Progenitor cell of endocrine pancreas (in vitro differentiated cells): ENCODE measurements around the gene MUC20. TPM values are rescaled to one million over a fixed set of nuclear protein-coding genes. Genes with fewer than 3 reads are reported as not detected.

Experiments
- DNase-seq: peaks from one replicate; pipeline ENCODE4 v3.0.0; 2021; ENCODE audit warnings: low spot score; ENCODE audit not compliant: unreplicated experiment
- H3K27ac Mint-ChIP-seq: 2 replicates; pipeline ENCODE4 v1.8.0; 2021; ENCODE audit warnings: mild to moderate bottlenecking, moderate library complexity, mixed read lengths
- H3K27me3 Mint-ChIP-seq: 2 replicates; pipeline ENCODE4 v1.8.0; 2021; ENCODE audit warnings: mixed read lengths
- H3K36me3 Mint-ChIP-seq: 2 replicates; pipeline ENCODE4 v1.8.0; 2022; ENCODE audit warnings: mixed read lengths; ENCODE audit not compliant: insufficient read depth
- H3K4me1 Mint-ChIP-seq: 2 replicates; pipeline ENCODE4 v1.8.0; 2021; ENCODE audit warnings: low read depth, mixed read lengths
- H3K4me3 Mint-ChIP-seq: 2 replicates; pipeline ENCODE4 v1.8.0; 2021; ENCODE audit warnings: low read depth, mild to moderate bottlenecking, moderate library complexity, mixed read lengths
- H3K9me3 Mint-ChIP-seq: 2 replicates; pipeline ENCODE4 v1.8.0; 2021; ENCODE audit warnings: low read depth, mixed read lengths
- total RNA-seq: library from RNA; stranded (reverse); gene quantifications from 2 replicates; pipeline ENCODE4 v1.2.1, GENCODE V29; 2021
- TF ChIP-seq, protein P1 (sequence below): fragments of 200-600 bp; sonication (generic); IDR thresholded peaks from one replicate; pipeline ENCODE4 v1.5.0; 2021; ENCODE audit warnings: antibody characterized with exemption, mild to moderate bottlenecking; ENCODE audit not compliant: unreplicated experiment

MUC20 gene
- total RNA-seq, 1 donor from 2014 or later, result 4.5 TPM

DNA sequence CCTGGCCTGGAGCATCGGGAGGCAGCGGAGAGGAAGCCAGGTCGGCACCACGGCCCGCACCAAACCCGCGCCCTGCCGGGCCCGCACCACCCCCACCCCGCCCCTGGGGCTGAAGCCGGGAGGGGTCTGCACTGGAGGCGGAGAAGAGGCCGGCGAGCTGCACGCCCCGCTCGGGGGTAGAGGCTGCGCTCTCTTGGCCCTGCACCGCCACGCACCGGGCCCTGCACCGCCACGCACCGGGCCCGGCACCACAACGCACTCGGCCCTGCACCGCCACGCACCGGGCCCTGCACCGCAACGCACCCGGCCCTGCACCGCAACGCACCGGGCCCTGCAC lies 41.4 kb downstream of the MUC20 start:
- DNase-seq, result no peak
- TF ChIP-seq, protein P1, sequence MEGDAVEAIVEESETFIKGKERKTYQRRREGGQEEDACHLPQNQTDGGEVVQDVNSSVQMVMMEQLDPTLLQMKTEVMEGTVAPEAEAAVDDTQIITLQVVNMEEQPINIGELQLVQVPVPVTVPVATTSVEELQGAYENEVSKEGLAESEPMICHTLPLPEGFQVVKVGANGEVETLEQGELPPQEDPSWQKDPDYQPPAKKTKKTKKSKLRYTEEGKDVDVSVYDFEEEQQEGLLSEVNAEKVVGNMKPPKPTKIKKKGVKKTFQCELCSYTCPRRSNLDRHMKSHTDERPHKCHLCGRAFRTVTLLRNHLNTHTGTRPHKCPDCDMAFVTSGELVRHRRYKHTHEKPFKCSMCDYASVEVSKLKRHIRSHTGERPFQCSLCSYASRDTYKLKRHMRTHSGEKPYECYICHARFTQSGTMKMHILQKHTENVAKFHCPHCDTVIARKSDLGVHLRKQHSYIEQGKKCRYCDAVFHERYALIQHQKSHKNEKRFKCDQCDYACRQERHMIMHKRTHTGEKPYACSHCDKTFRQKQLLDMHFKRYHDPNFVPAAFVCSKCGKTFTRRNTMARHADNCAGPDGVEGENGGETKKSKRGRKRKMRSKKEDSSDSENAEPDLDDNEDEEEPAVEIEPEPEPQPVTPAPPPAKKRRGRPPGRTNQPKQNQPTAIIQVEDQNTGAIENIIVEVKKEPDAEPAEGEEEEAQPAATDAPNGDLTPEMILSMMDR, result no peak
- Mint-ChIP-seq H3K27me3 (peaks cover 14% of the 10 kb centered on the region), H3K9me3 (no peaks in the 10 kb centered on the region), H3K36me3 (no peaks in the 10 kb centered on the region), H3K27ac (no peak overlapping the region), H3K4me3 (no peak overlapping the region), H3K4me1 (no peaks in the 10 kb centered on the region)

DNA sequence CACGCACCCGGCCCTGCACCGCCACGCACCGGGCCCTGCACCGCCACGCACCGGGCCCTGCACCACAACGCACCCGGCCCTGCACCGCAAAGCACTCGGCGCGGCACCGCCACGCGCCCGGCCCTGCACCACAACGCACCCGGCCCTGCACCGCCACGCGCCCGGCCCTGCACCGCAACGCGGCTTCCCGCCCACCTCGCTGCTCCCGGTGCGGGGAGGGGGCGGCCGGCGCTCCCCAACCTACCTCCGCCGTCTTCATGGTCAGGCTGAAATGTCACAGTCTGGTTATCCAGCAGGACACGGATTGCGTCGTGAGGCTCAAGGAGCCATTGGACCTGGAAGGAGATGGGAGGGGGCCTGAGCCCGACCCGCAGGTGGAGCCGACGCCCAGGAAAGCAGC lies 41.8 kb downstream of the MUC20 start:
- no peak for DNase-seq
- H3K4me3 Mint-ChIP-seq, result no peak overlapping the region
- H3K4me1 Mint-ChIP-seq, result no peaks in the 10 kb centered on the region
- H3K27ac Mint-ChIP-seq, result no peak overlapping the region
- TF ChIP-seq, protein P1, result no peak
- peaks cover 13% of the 10 kb centered on the region for H3K27me3 Mint-ChIP-seq
- H3K9me3 Mint-ChIP-seq, result no peaks in the 10 kb centered on the region
- no peaks in the 10 kb centered on the region for H3K36me3 Mint-ChIP-seq

DNA sequence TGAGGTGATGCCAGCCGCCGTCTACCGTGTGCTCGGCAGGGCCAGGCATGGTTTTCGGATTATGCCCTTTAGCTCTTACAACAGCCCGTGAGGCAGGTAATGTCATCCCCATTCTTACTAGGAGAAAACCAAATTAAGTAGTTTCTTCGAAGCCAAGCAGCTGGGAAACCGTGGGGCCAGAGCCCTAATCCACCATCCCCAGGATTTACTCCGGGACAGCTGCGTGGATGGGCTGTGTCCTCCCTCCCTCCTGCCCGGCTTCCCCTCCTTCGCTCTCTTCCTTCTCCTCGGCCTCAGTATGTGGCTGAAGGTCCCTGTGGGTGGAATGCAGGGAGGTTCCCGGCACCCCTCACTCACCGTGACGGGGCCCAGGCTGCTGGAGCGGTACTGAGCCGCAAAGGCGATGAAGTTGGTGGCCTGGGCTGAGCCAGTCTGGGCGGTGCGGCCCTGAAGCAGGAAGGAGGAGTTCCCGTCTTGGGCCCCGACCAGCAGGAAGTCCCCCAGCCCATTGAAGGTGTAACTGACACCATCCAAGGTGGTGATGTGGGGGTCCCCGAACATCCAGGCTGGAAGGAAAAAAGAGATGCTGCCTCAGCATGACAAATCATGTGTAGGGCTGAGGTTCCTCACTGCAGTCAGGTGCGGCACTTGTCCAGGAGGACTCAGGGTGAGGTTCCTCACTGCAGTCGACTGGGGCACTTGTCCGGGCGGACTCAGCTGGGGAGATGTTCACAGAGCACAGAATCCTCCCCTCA lies 42.5 kb downstream of the MUC20 start:
- no peak for DNase-seq
- peaks cover 11% of the 10 kb centered on the region for H3K27me3 Mint-ChIP-seq
- no peak overlapping the region for H3K4me3 Mint-ChIP-seq
- no peaks in the 10 kb centered on the region for H3K4me1 Mint-ChIP-seq
- no peak overlapping the region for H3K27ac Mint-ChIP-seq
- TF ChIP-seq, protein P1, result no peak
- H3K9me3 Mint-ChIP-seq, result no peaks in the 10 kb centered on the region
- no peaks in the 10 kb centered on the region for H3K36me3 Mint-ChIP-seq

DNA sequence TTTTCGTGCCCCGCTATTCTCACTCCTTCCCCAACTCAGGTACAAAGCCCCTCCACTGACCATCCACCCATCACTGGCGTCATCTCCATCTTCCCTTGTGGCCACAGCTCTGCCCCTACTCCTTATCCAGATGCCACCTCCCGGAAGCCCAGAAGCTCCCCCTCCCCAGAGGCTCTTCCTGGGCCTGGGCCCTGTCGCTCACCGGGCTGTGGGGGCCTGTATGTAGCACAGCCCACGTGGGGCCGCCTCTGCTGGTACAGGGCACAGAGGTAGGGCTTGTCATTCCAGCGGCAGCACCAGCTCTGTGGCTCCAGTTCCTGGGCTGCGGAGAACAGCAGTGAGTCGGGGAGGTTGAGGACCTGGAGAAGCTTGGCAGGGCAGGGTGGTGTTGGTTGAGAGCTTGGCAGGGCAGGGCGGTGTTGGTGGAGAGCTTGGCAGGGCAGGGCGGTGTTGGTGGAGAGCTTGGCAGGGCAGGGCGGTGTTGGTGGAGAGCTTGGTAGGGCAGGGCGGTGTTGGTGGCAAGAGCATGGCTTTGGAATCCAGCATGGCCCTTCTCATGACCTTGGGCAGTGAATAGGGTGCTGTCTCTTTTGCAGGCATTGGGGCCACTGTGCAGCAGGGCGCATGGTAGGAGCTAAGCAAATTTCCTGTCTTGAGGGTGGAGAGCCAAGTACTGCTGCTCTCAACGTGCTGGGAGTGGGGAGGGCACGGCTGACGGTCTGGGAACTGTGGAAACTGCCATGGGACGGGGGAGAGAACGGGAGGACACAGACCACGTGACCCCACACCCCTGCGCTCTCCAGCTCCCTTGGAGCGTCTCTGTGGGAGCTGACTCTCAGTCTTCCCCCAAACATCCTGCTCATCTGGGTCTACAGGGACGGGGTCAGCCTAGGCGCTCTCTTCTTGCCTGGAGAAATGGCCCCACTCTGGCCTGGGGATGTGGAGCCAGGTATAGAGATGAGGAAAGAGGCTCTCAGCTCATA lies 43.4 kb downstream of the MUC20 start:
- no peak overlapping the region for H3K27ac Mint-ChIP-seq
- DNase-seq, result no peak
- H3K4me3 Mint-ChIP-seq, result no peak overlapping the region
- H3K9me3 Mint-ChIP-seq, result no peaks in the 10 kb centered on the region
- peaks cover 11% of the 10 kb centered on the region for H3K27me3 Mint-ChIP-seq
- H3K4me1 Mint-ChIP-seq, result no peaks in the 10 kb centered on the region
- TF ChIP-seq, protein P1, result no peak
- H3K36me3 Mint-ChIP-seq, result no peaks in the 10 kb centered on the region

DNA sequence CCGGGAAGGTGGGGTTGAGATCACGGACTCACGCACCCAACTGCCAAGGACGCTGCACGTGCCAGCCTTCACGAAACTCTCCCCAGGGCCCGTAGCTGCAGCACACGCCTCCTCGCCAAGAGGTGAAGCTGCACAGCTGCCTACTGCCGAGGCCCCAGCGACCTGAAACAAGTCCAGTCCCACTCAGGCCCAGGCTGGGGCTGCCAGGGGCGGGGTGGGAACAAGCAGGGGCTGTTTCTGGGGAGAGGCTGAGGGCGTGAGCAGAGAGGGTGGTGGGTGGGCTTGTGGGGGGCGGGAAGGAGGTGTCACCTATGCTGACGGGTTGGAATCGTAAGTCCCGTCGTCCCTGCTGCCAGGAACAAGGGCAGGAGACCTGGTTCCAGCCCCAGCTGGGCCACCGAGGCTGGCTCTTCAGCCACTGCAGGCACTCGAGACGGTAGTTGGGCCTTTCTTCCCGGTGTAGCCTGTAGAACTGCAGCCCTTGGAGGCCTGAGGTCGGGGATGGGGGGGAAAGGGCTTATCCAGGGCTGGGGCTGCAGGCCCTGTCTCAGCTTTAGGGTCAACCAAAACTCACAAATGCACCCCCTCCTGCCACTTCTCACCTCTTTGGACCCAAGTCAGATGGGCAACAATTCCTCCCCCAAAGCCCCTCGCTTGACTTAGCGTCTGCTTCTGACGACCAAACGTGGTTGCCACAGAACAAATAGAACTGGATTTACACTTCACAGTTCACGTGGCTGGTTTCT lies 44.4 kb downstream of the MUC20 start:
- no peaks in the 10 kb centered on the region for H3K4me1 Mint-ChIP-seq
- H3K36me3 Mint-ChIP-seq, result no peaks in the 10 kb centered on the region
- H3K9me3 Mint-ChIP-seq, result no peaks in the 10 kb centered on the region
- TF ChIP-seq, protein P1, result no peak
- H3K4me3 Mint-ChIP-seq, result no peak overlapping the region
- no peak overlapping the region for H3K27ac Mint-ChIP-seq
- H3K27me3 Mint-ChIP-seq, result peaks cover 6% of the 10 kb centered on the region
- DNase-seq, result no peak
